WTC11 (cell line): Measurements from ENCODE around the gene ABI3. TPM values are rescaled to one million over a fixed set of nuclear protein-coding genes. Genes with fewer than 3 reads are reported as not detected.

ENCODE experiments used
- ATAC-seq: fragments of 200-7000 bp; cut with Tn5 transposase; 2 replicates; pipeline ENCODE4 v1.10.0; 2021; ENCODE audit warnings: mild to moderate bottlenecking, moderate library complexity
- CTCF ChIA-PET: fragments of 300-600 bp; sonication (Branson Sonifier 250); formaldehyde crosslinking; loops from one replicate; lab custom pipeline; 2021; ENCODE audit warnings: antibody characterized with exemption; lab: Charles Lee
- POLR2A ChIA-PET: fragments of 350-600 bp; sonication (Branson Sonifier 250); formaldehyde crosslinking; loops from one replicate; lab custom pipeline; 2021; ENCODE audit warnings: antibody characterized with exemption; lab: Charles Lee
- DNase-seq: peaks from one replicate; pipeline ENCODE4 v3.0.0; 2021; ENCODE audit warnings: low spot score
- H3K27ac Mint-ChIP-seq: 2 replicates; pipeline ENCODE4 v1.8.0; 2021; ENCODE audit warnings: mixed read lengths
- H3K27me3 Mint-ChIP-seq: 2 replicates; pipeline ENCODE4 v1.8.0; 2021; ENCODE audit warnings: low read depth, mild to moderate bottlenecking, moderate library complexity, mixed read lengths
- H3K36me3 Mint-ChIP-seq: 2 replicates; pipeline ENCODE4 v1.8.0; 2021; ENCODE audit warnings: mixed read lengths
- H3K4me1 Mint-ChIP-seq: 2 replicates; pipeline ENCODE4 v1.8.0; 2022; ENCODE audit warnings: mixed read lengths
- H3K4me3 Mint-ChIP-seq: 2 replicates; pipeline ENCODE4 v1.8.0; 2021; ENCODE audit warnings: mild to moderate bottlenecking, moderate library complexity, mixed read lengths
- H3K9me3 Mint-ChIP-seq: 2 replicates; pipeline ENCODE4 v1.8.0; 2021; ENCODE audit warnings: mixed read lengths
- ATF1 ChIP-seq: sonication (generic); formaldehyde crosslinking; IDR thresholded peaks from 2 replicates; pipeline ENCODE4 v1.8.1; 2023; ENCODE audit warnings: mild to moderate bottlenecking, moderate library complexity, missing genetic modification reagents
- ESRRA ChIP-seq: sonication (generic); formaldehyde crosslinking; IDR thresholded peaks from 2 replicates; pipeline ENCODE4 v1.8.1; 2022; ENCODE audit warnings: mild to moderate bottlenecking, missing genetic modification reagents, borderline replicate concordance
- GTF2I ChIP-seq: fragments of 250-450 bp; sonication (Bioruptor Pico); conservative IDR thresholded peaks from 2 replicates; pipeline ENCODE4 v1.4.0; 2021; ENCODE audit warnings: mild to moderate bottlenecking
- MXD4 ChIP-seq: fragments of 250-450 bp; sonication (Bioruptor Pico); IDR thresholded peaks from 2 replicates; pipeline ENCODE4 v1.8.0; 2021; ENCODE audit warnings: mild to moderate bottlenecking, moderate library complexity, borderline replicate concordance
- NR3C1 ChIP-seq: sonication (generic); formaldehyde crosslinking; conservative IDR thresholded peaks from 2 replicates; pipeline ENCODE4 v1.8.1; 2023; ENCODE audit warnings: low read depth, mild to moderate bottlenecking, missing genetic modification reagents
- ZNF121 ChIP-seq: sonication (generic); formaldehyde crosslinking; IDR thresholded peaks from 2 replicates; pipeline ENCODE4 v1.8.0; 2023; ENCODE audit warnings: missing genetic modification reagents
- ZNF317 ChIP-seq: sonication (generic); formaldehyde crosslinking; IDR thresholded peaks from 2 replicates; pipeline ENCODE4 v1.8.1; 2023; ENCODE audit warnings: low read depth, mild to moderate bottlenecking, moderate library complexity, missing genetic modification reagents, borderline replicate concordance
- ZNF416 ChIP-seq: fragments of 250-450 bp; sonication (Bioruptor Pico); IDR thresholded peaks from 2 replicates; pipeline ENCODE4 v1.9.0; 2021; ENCODE audit warnings: mild to moderate bottlenecking, inconsistent platforms
- total RNA-seq: library from RNA; stranded (reverse); gene quantifications from 3 replicates; pipeline ENCODE4 v1.2.3, GENCODE V29; 2021
- TF ChIP-seq, protein P1 (sequence below): sonication (generic); formaldehyde crosslinking; IDR thresholded peaks from 2 replicates; pipeline ENCODE4 v1.8.0; 2023; ENCODE audit warnings: missing genetic modification reagents

Gene ABI3
- total RNA-seq, 1 experiment from 2014 or later = 1.5 TPM

DNA sequence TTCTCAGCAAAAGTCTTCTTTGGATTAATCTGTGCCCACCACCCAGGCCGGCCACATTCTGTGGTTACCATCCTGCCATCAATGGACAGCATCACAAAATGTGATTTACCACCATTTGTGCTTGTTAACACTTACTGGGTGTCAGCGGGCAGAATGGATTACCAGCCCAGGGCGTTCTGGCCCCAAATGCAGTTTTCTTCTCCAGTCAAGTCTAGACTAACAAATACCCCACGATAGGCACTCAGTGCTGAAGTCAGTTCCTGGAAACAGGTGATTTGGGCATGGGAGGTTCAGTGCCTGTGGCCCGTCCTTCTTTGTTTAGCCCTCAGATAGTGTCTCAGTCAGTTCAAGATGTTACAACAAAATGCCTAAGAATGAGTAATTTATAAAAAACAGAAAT is 58.8 kb downstream of the ABI3 start:
- TF ChIP-seq ATF1 (CRISPR knock-in tag) (no peak), ZNF121 (no peak), NR3C1 (CRISPR knock-in tag) (no peak), GTF2I (CRISPR knock-in tag) (no peak), MXD4 (CRISPR knock-in tag) (no peak), ZNF317 (no peak), ESRRA (CRISPR knock-in tag) (no peak), ZNF416 (CRISPR knock-in tag) (no peak)
- TF ChIP-seq, protein P1, sequence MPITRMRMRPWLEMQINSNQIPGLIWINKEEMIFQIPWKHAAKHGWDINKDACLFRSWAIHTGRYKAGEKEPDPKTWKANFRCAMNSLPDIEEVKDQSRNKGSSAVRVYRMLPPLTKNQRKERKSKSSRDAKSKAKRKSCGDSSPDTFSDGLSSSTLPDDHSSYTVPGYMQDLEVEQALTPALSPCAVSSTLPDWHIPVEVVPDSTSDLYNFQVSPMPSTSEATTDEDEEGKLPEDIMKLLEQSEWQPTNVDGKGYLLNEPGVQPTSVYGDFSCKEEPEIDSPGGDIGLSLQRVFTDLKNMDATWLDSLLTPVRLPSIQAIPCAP (CRISPR knock-in tag) = no peak
- ChIA-PET POLR2A (no interaction called here), CTCF (no interaction called here)
- Mint-ChIP-seq H3K4me1 (no peaks in the 10 kb centered on the region), H3K4me3 (no peak overlapping the region), H3K36me3 (no peaks in the 10 kb centered on the region), H3K9me3 (no peaks in the 10 kb centered on the region), H3K27ac (no peak overlapping the region), H3K27me3 (no peaks in the 10 kb centered on the region)
- DNase-seq (no peak), ATAC-seq (no peak)

Other genes starting within 250 kb of the ABI3 start
- 0.39 TPM in 1 of 3 replicates, not detected in the others for gene GIP, start 242.1 kb upstream of the ABI3 start, total RNA-seq
- gene IGF2BP1, start 213.3 kb upstream of the ABI3 start, total RNA-seq = 392 to 434 TPM (median 423 TPM) in 3 replicates
- gene B4GALNT2, start 77.9 kb upstream of the ABI3 start, total RNA-seq = 0.02 to 0.04 TPM (median 0.02 TPM) in 3 replicates
- 0.34 to 0.70 TPM (median 0.50 TPM) in 3 replicates for gene GNGT2, start 133 bp upstream of the ABI3 start, total RNA-seq
- gene PHOSPHO1, start 20.1 kb downstream of the ABI3 start, total RNA-seq = 0.81 to 1.1 TPM (median 0.85 TPM) in 3 replicates
- 40.8 to 46.0 TPM (median 44.2 TPM) in 3 replicates for gene ZNF652, start 151.5 kb downstream of the ABI3 start, total RNA-seq
- gene PHB1, start 204.2 kb downstream of the ABI3 start, total RNA-seq = 350 to 375 TPM (median 362 TPM) in 3 replicates